Subcutaneous adipose tissue (tissue), 4 donors: Measurements from ENCODE around the gene FRAT2. TPM values are rescaled to one million over a fixed set of nuclear protein-coding genes. Genes with fewer than 3 reads are reported as not detected.

Experiments
- total RNA-seq, 4 donors: library from RNA; depleted of rRNA; stranded (reverse); fragments of >200 nt; gene quantifications; one replicate each; pipeline ENCODE4 v1.1.0, GENCODE V29; 2016
- TF ChIP-seq, protein P1 (sequence below): fragments of 450-650 bp; IDR thresholded peaks from one replicate; pipeline ENCODE4 v1.5.1; 2016; ENCODE audit warnings: low read depth, mild to moderate bottlenecking, control low read depth, antibody characterized with exemption, moderate library complexity

Gene FRAT2
- total RNA-seq, 4 donors from 2014 or later, result 4.4 to 10.2 (median 9.4) TPM

DNA sequence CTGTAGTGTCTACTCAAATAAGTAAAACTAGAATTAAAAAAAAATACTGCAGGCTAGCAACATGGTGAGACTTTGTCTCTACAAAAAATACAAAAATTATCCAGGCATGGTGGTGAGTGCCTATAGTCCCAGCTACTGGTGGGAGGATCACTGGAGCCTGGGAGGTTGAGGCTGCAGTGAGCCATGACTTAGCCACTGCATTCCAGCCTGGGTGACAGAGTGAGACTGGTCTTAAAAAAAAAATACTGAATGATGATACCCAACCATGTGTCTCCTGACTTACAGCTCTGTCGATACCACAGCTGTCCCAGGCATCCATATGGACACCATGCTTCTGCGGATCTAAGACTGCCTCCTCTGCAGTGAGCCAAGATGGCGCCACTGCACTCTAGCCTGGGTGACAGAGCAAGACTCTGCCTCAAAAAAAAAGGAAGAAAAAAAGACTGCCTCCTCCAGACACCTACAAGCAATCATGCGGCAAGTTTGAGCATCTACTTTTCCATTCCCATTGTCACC, 23.4 kb downstream of the FRAT2 start:
- TF ChIP-seq, protein P1, sequence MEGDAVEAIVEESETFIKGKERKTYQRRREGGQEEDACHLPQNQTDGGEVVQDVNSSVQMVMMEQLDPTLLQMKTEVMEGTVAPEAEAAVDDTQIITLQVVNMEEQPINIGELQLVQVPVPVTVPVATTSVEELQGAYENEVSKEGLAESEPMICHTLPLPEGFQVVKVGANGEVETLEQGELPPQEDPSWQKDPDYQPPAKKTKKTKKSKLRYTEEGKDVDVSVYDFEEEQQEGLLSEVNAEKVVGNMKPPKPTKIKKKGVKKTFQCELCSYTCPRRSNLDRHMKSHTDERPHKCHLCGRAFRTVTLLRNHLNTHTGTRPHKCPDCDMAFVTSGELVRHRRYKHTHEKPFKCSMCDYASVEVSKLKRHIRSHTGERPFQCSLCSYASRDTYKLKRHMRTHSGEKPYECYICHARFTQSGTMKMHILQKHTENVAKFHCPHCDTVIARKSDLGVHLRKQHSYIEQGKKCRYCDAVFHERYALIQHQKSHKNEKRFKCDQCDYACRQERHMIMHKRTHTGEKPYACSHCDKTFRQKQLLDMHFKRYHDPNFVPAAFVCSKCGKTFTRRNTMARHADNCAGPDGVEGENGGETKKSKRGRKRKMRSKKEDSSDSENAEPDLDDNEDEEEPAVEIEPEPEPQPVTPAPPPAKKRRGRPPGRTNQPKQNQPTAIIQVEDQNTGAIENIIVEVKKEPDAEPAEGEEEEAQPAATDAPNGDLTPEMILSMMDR, result no peak

DNA sequence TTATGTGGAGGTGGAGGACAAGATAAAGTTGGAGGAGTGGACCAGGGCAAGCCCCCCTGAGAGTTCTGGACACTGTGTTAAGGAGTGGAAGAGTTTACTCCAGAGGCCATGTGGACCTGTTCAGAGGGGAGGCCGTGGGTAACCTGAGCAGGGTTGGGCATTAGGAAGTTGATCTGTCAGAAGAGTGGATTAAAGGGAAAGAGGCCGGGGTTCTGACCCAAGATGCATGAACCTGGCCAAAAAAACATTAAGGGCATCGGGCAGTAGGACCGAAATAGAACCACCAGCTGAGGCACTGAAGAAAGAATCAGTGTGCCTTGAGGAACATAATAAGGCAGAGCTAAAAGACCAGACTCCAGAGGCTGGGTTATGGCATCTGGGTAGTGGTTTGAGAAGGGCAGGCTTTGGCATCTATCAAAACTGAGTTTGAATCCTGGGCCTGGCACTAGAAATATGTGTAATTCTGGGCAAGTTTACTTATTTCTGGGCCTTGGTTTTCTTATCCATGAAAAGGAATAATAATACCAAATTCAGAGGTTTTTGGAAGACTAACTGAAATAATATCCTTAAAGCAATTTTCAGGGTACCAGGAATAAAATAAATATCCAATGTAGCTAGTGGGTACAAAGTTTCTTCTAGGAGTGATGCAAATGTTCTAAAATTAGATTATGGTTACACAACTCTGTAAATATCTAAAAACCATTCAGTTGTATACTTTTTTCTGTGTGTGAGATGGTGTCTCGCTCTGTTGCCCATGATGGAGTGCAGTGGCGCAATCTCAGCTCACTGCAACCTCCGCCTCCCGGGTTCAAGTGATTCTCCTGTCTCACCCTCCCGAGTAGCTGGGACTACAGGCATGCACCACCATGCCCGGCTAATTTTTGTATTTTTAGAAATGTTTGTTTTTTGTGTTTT, 26.4 kb downstream of the FRAT2 start:
- TF ChIP-seq, protein P1, result no peak

DNA sequence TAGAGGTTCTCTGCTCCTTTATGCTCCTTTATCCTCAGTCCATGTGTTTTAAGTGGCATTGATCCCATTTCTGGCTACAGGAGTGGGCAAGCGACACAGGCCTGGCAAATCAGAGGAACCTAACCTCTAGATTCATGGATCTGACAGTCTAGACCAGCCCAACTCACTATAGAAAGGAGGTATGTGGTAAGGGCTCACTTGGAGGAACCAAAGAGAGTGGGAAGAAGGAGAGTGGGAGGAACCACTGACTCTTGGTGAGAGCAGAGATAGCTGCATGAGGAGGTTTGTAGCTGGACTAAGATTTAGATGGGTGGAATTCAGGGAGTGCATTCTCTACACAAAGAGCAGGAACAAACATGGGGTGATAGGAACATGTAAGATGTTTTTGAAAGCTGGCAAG, 27.1 kb downstream of the FRAT2 start:
- TF ChIP-seq, protein P1, result no peak

DNA sequence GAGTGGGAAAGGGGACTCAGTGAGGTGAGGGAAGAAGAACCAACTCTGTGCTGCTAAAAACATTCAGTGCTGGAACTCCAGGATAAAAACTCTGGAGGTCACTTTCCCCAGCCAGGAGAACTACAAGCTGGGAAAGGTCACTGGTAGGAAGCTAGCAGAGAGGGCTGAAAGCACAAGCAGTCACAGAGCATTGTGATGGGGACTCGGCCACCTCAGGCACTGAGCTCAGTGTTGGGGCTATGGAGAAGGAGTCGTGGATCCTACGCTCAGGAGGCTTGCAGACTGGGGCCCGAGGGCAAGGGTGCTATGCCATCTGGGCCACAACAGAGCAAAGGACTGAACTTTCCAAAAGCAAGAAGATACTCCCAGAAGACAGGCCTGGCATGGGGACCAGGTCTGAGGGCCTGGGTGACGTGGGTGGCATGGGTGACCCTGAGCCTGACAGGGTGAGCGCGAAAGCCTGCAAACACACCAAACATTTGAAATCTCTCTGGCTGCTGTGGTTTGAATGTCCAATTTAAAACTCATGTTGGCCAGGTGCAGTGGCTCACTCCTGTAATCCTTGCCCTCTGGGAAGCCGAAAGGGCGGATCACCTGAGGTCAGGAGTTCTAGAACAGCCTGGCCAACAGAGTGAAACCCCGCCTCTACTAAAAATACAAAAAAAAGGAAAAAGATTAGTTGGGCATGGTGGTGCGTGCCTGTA, 32.3 kb downstream of the FRAT2 start:
- TF ChIP-seq, protein P1, result no peak

DNA sequence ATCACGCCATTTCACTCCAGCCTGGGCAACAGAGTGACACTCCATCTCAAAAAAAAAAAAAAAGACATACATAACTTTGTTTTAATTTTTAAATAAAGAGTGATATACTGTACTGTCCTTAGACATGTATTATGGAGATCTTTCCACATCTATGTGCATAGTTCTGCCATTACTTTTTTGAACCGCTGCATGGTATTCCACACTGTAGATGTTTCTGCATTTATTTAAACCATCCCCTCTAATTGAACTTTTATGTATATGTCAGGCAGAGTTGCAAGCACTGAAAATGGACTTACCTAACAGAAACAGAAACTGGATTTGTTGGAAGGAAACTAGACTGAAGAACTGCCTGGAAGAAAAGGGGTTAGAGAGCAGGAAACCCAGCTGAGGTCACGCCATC, 33.5 kb downstream of the FRAT2 start:
- TF ChIP-seq, protein P1, result no peak

DNA sequence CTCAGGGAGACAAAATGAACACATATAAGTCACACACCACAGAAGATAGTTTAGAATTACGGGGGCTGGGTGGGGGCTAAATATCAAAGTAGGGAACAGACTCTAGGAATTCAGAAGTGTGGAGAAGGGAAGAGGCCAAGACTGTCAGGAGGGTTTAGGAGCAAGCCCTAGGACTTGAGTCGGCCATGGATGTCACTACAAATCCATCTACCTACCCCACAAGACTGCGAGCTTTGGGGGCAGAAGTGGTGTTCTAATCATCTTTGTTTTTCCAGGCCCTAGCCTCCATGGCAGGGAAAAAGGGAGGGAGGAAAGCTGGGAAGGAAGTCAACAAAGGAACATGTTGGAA, 36.3 kb downstream of the FRAT2 start:
- TF ChIP-seq, protein P1, result no peak
